Measurements from ENCODE around the gene MMP24. TPM values are rescaled to one million over a fixed set of nuclear protein-coding genes. Genes with fewer than 3 reads are reported as not detected.

MMP24 gene
- total and polyA plus RNA-seq, 10 donors, result 0.10 to 0.32 (median 0.18) TPM

GRCh38 chr20:35294293-35294685 is 67.8 kb downstream of the MMP24 start:
- H3K27ac ChIP-seq, result no peak overlapping the region
- H3K27me3 ChIP-seq (replicated peaks in 1 of 7), result peaks cover 0 to 53% (median 7%) of the 10 kb centered on the region in 7 donors
- no peak for DNase-seq
- no peaks in the 10 kb centered on the region for H3K9me3 ChIP-seq
- TF ChIP-seq CTCF (IDR thresholded peaks at IDR 0.05 in 8 of 11, conservative IDR thresholded peaks at IDR 0.05 in 3 of 11) (no peak), POLR2AphosphoS5 (IDR thresholded peaks at IDR 0.05) (no peak), POLR2A (IDR thresholded peaks at IDR 0.05) (no peak)
- intact Hi-C loops (cut with DNase I; ENCODE audit: low total_unique reads), result no loop called here
- no peaks in the 10 kb centered on the region for H3K36me3 ChIP-seq
- H3K4me1 ChIP-seq, result peaks cover 0 to 9% (median 0%) of the 10 kb centered on the region in 6 donors
- no peak overlapping the region for H3K4me3 ChIP-seq
- WGBS, 5 donors, result 67 to 82% (median 73%) methylated on average over 5 of the region's 5 CpGs

GRCh38 chr20:35295058-35295457 is 68.6 kb downstream of the MMP24 start:
- Histone ChIP-seq H3K27ac (no peak overlapping the region), H3K9me3 (no peaks in the 10 kb centered on the region), H3K27me3 (replicated peaks in 1 of 7) (peaks cover 0 to 53% (median 7%) of the 10 kb centered on the region in 7 donors), H3K4me1 (peaks cover 0 to 9% (median 0%) of the 10 kb centered on the region in 6 donors), H3K4me3 (no peak overlapping the region), H3K36me3 (no peaks in the 10 kb centered on the region)
- intact Hi-C loops (cut with DNase I; ENCODE audit: low total_unique reads), result no loop called here
- TF ChIP-seq POLR2A (IDR thresholded peaks at IDR 0.05) (no peak), CTCF (IDR thresholded peaks at IDR 0.05 in 8 of 11, conservative IDR thresholded peaks at IDR 0.05 in 3 of 11) (no peak), POLR2AphosphoS5 (IDR thresholded peaks at IDR 0.05) (no peak)
- DNase-seq, result no peak
- WGBS, 5 donors, result 59 to 73% (median 66%) methylated on average over 8 of the region's 8 CpGs

- peak; percentile 30 for DNase-seq
- no peaks in the 10 kb centered on the region for H3K36me3 ChIP-seq
- H3K9me3 ChIP-seq, result no peaks in the 10 kb centered on the region
- intact Hi-C loops (cut with DNase I; ENCODE audit: low total_unique reads), result no loop called here
- peaks cover 0 to 53% (median 7%) of the 10 kb centered on the region in 7 donors for H3K27me3 ChIP-seq (replicated peaks in 1 of 7)
- TF ChIP-seq POLR2A (IDR thresholded peaks at IDR 0.05) (no peak), POLR2AphosphoS5 (IDR thresholded peaks at IDR 0.05) (no peak), CTCF (IDR thresholded peaks at IDR 0.05 in 8 of 11, conservative IDR thresholded peaks at IDR 0.05 in 3 of 11) (no peak)
- WGBS, 5 donors, result 65 to 90% (median 79%) methylated on average over 7 to 8 of the region's 8 CpGs
- no peak overlapping the region for H3K4me3 ChIP-seq
- H3K27ac ChIP-seq, result no peak overlapping the region
- H3K4me1 ChIP-seq, result peaks cover 0 to 9% (median 0%) of the 10 kb centered on the region in 6 donors
These were observed 69.2 kb downstream of the MMP24 start for GRCh38 chr20:35295674-35296073.

GRCh38 chr20:35296101-35296554 is 69.6 kb downstream of the MMP24 start:
- no peaks in the 10 kb centered on the region for H3K36me3 ChIP-seq
- no peak overlapping the region for H3K4me3 ChIP-seq
- no peak for TF ChIP-seq CTCF (IDR thresholded peaks at IDR 0.05 in 8 of 11, conservative IDR thresholded peaks at IDR 0.05 in 3 of 11)
- TF ChIP-seq POLR2AphosphoS5 (IDR thresholded peaks at IDR 0.05), result no peak
- TF ChIP-seq POLR2A (IDR thresholded peaks at IDR 0.05), result no peak
- H3K9me3 ChIP-seq, result no peaks in the 10 kb centered on the region
- peaks cover 0 to 9% (median 0%) of the 10 kb centered on the region in 6 donors for H3K4me1 ChIP-seq
- no peak overlapping the region for H3K27ac ChIP-seq
- peaks cover 0 to 53% (median 7%) of the 10 kb centered on the region in 7 donors for H3K27me3 ChIP-seq (replicated peaks in 1 of 7)
- intact Hi-C loops (cut with DNase I; ENCODE audit: low total_unique reads), result no loop called here
- 57 to 92% (median 62%) methylated on average over 5 to 9 of the region's 9 CpGs for WGBS, 5 donors
- DNase-seq, result peak; percentile 51

Measured in spleen (tissue), 11 donors.